GM20431 (cell line): Measurements from ENCODE around the gene EDC4.
"Not testable (repeated sequence)": the region's sequence is repeated elsewhere in the genome, so short reads cannot be mapped to it uniquely, and the experiment has no call there.

Source experiments
- in situ Hi-C: fragments of 300-500 bp; cut with MseI, MboI; formaldehyde crosslinking; loops from one replicate; pipeline ENCODE4 v1.15.0; 2020; ENCODE audit warnings: low sequenced_read_pairs; ENCODE audit not compliant: unreplicated experiment

Gene EDC4

GRCh38 chr16:67846320-67847063 lies 26.4 kb upstream of the EDC4 start, which contains the start of gene NUTF2:
TSS of gene NUTF2 (plus strand) at chr16:67846933. CDS start at chr16:67865131, 18,198 bp downstream.
- in situ Hi-C loops, result no loop called here

DNA sequence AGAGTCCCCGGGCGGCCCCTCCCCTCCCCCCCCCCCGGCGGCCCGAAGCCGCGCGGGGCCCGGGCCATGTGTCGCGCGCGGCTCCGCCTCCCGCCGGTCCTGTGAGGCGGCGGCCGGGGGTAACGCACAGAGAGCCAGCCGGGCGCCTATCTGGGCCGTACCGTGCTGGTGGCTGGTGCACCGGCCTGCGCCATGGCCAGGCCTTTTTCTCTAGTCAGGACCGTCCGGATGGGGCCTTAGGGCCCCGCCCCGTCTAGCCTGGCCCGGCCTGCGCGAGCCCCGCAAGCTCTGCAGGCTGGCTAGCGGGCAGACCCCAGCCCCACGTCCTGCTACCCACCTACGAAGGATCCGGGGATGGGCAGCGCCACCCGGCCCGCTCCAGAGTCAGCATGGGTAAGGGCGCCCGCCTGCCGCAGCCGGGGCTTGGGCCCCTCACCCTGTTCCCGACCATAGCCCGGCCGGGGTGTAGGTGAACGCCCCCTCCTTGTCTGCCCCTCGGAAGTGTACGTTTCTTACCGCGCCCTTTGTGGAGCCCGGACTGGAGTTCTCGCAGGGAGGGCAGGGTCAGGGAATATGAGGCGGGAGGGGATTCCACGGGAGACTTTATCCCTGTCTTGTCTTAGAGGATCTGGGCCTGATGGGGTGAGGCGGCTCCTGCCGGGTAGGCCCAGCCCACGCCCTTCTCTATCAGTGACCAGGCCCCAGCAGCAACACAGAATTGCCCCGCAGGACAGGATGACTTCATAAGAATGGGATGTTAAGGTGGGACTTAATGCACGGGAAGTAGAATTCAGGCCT lies 25.6 kb upstream of the EDC4 start, which contains the start of gene CENPT:
TSS of gene CENPT (minus strand) at position 630 of the 798 bp plus-strand sequence. CDS start 13,834 bp downstream, outside the sequence.
- in situ Hi-C loops, result no loop called here

- in situ Hi-C loops, result no loop called here
Observed at GRCh38 chr16:67848118-67848517, 24.7 kb upstream of the EDC4 start.

GRCh38 chr16:67853670-67854069 lies 19.2 kb upstream of the EDC4 start:
- in situ Hi-C loops, result no loop called here

DNA sequence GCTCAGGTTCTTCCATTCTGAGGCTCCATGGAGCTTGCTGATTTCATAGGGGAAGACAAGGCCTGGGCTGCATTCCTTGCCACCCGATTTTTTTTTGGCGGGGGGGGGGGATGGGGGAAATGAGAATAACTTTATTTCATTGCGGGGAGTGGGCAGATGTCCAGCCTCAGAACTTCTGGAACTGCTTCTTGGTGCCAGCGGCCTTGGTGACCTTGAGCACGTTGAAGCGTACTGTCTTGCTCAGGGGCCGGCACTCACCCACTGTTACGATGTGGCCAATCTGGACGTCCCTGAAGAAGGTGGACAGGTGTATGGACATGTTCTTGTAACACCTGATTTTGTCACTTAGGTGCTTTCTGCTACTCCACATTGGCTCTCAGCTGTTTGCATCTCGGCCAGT lies 17.1 kb upstream of the EDC4 start:
- in situ Hi-C loops, result no loop called here

GRCh38 chr16:67856927-67857546 lies 15.8 kb upstream of the EDC4 start:
- in situ Hi-C loops, result no loop called here

GRCh38 chr16:67857547-67858233 lies 15.2 kb upstream of the EDC4 start:
- in situ Hi-C loops, result no loop called here

- in situ Hi-C loops, result no loop called here
Observed at GRCh38 chr16:67858500-67858899, 14.4 kb upstream of the EDC4 start.

DNA sequence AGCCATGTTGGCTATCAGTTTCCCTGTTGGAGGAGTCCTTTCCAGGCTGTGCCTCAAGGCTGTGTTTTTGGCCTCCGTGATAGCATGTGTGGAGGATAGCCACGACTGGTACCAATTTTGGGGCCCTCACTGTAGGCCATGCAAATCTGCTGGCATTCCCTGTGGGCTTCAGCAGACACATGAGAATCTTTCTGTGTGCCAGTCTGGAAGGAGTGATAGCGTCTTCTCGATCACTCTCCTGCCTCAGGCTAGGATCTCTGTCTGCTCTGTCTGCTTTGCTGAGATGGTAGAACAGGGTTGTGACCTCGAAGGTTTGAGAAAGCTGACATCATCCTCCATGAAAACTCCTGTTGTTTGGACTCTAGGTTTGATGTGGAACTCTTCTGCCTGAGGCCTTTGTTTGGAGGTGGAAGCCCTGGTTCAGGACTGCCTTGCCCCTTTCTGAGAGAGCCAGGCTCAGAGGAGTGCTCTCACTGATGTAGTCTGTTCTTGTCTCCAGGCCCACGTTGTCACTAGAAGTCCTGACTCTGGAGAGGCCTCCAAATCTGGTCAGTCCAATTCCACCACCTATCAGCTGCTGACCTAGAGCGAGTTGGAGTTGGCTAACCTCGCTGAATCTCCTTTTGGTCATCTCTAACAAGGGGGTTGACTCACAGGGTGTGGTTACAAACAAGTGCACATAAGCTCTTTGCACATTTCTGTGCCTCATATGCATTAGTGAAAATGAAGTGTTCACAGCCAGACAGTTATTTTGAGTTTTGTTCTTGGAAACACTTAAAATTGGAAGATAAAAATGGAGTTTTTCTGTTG lies 12.1 kb upstream of the EDC4 start:
- in situ Hi-C loops, result no loop called here

- in situ Hi-C loops, result no loop called here
Observed at GRCh38 chr16:67861877-67862276, 11.0 kb upstream of the EDC4 start.

DNA sequence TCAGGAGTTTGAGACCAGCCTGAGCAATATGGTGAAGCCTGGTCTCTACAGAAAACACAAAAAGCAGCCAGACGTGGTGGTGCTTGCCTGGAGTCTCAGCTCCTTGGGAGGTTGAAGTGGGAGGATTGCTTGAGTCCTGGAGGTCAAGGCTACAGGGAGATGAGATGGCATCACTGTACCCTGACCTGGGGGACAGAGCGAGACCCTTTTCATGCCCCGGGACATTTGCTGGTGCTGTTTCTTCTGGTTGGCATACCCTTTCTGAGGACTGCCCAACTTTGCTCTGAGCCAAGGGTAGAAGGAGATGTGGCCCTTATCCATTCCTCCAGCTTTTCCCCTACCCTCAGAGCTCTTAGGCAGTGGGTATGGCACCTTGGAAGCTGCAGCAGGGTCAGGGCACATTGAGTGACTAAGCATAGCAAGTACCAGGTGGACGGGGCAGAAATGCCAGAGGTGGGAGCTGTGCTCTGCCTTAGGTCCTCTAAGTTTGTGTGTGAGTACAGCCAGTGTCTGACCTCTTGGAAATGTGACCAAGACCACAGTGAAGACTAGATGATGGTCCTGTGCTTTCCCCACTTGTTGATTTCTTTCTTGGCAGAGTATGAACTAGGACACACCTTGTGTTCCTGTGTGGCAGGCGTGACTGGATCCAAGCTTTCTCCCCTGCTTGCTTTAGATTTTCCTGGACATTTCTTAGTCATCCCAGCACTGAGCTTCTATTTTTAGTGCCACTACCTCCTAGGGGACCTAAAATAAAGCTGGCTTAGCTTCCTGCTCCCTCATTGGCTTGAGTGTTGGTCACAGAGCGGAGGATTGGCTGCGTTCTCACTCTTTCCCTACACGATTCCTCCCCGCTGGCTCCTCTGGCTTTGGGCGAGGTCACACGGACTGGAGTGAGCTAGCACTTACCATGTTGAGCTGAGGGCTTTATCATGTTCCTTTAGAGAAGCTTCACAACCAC lies 9.9 kb upstream of the EDC4 start:
- in situ Hi-C loops, result no loop called here

GRCh38 chr16:67864044-67864443 lies 8.8 kb upstream of the EDC4 start:
- in situ Hi-C loops, result not testable (repeated sequence)

DNA sequence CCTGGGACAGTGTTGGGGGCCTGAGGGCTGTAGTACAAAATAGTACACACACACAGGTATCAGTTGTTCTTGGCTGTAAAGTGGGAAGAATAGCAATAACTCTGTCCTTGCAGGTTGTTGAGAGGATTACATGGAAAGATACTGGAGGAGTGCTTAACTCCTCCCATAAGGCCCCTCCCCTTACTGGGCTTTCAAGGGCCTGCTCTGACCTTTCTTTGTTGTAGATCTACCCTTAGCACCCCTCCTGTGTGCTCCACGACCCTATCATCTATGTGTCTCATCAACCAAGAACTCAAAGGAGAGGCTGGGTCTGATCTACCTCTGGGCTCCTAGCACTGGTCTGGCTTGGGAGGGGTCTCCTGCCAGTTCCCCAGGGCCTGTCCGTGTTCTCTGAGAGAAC lies 8.3 kb upstream of the EDC4 start:
- in situ Hi-C loops, result no loop called here

DNA sequence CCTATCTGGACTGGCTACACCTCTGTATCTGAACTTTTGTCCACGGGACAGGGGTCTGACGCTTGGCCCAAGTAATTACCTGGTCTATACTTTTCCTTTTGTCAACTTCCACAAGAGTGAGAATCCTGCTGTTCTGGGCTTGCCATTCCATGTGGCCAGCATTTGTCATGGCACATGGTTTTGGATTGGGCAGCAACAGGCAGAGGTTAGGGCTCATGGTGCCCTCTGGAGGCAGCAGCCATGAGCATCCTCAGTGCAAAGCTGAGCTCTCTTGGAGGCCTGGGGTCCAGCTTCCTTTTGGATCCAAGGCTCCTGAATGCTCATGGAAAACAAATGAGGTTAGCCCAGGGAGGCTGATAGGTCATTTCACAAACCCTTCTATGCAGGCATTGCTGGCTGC lies 7.5 kb upstream of the EDC4 start:
- in situ Hi-C loops, result no loop called here

- in situ Hi-C loops, result no loop called here
Observed at GRCh38 chr16:67868290-67868689, 4.6 kb upstream of the EDC4 start.

DNA sequence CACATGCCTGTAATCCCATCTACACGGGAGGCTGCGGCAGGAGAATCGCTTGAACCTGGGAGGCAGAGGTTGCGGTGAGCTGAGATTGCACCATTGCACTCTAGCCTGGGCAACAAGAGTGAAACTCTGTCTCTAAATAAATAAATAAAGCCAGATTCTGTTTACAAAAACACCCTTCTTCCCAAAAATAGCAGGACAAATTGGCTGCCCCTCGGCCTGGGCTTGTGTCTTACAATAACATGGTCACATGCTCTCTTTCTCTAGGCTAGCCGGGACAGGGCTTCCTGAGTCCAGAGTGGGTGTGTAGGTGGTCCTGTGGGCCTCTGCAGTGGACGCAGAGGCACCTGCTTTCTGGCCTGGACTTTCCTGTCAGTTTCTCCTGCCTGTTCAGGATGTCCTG lies 3.2 kb upstream of the EDC4 start:
- in situ Hi-C loops, result no loop called here

- in situ Hi-C loops, result no loop called here
Observed at GRCh38 chr16:67871256-67871655, 1.6 kb upstream of the EDC4 start.

- in situ Hi-C loops, result no loop called here
Observed at GRCh38 chr16:67872131-67872630, 671 bp upstream of the EDC4 start.
